Neuronal stem cell (in vitro differentiated cells): Measurements from ENCODE around the gene TYMP.
A peak's percentile ranks its signal among the peaks of the same experiment; 100 is the strongest.

Experiments
- DNase-seq: peaks from one replicate; pipeline ENCODE4 v3.0.0-alpha.2; 2013; ENCODE audit warnings: low spot score
- H2AFZ ChIP-seq: one replicate; pipeline ENCODE4 v1.6.1; 2013; ENCODE audit warnings: mild to moderate bottlenecking, low read length, inconsistent platforms
- H2AK5ac ChIP-seq: 2 replicates; pipeline ENCODE4 v1.6.1; 2013; ENCODE audit warnings: low read depth, mild to moderate bottlenecking, inconsistent platforms, low read length, moderate library complexity, mixed read lengths
- H2BK120ac ChIP-seq: 2 replicates; pipeline ENCODE4 v1.6.1; 2013; ENCODE audit warnings: low read depth, mild to moderate bottlenecking, inconsistent platforms, low read length, moderate library complexity, mixed read lengths
- H2BK12ac ChIP-seq: one replicate; pipeline ENCODE4 v1.6.1; 2013; ENCODE audit warnings: low read length, inconsistent platforms
- H2BK15ac ChIP-seq: 2 replicates; pipeline ENCODE4 v1.6.1; 2013; ENCODE audit warnings: mild to moderate bottlenecking, low read length, inconsistent platforms, mixed read lengths
- H2BK5ac ChIP-seq: one replicate; pipeline ENCODE4 v1.6.1; 2013; ENCODE audit warnings: inconsistent platforms, mild to moderate bottlenecking, low read length, moderate library complexity
- H3K14ac ChIP-seq: one replicate; pipeline ENCODE4 v1.6.1; 2013; ENCODE audit warnings: low read length, inconsistent platforms
- H3K18ac ChIP-seq: 2 replicates; pipeline ENCODE4 v1.6.1; 2013; ENCODE audit warnings: low read length, inconsistent platforms
- H3K23ac ChIP-seq: 2 replicates; pipeline ENCODE4 v1.6.1; 2013; ENCODE audit warnings: low read depth, mild to moderate bottlenecking, mixed read lengths, low read length, inconsistent platforms; ENCODE audit not compliant: poor library complexity
- H3K27ac ChIP-seq: replicated peaks from 3 replicates; pipeline ENCODE4 v1.5.1; 2013; ENCODE audit warnings: low read length, inconsistent platforms
- H3K27me3 ChIP-seq, 3 experiments: 2 replicates each; pipeline ENCODE4 v1.6.1; 2013; ENCODE audit warnings: low read length in 3 of 3, mild to moderate bottlenecking in 2 of 3, inconsistent platforms in 1 of 3, low read depth in 1 of 3, mixed read lengths in 1 of 3, moderate library complexity in 1 of 3; ENCODE audit not compliant: control insufficient read depth in 3 of 3, insufficient read depth in 3 of 3
- H3K36me3 ChIP-seq, 2 donors: replicated peaks in 1 of 2; 2 replicates each; pipeline ENCODE4 v1.6.1; 2013; ENCODE audit warnings: low read length in 2 of 2; ENCODE audit not compliant: control insufficient read depth in 2 of 2, insufficient read depth in 2 of 2
- H3K4ac ChIP-seq: 2 replicates; pipeline ENCODE4 v1.6.1; 2013; ENCODE audit warnings: inconsistent platforms, mild to moderate bottlenecking, low read length, moderate library complexity
- H3K4me1 ChIP-seq, 2 donors: 1 replicate in 1 of 2; 2 replicates in 1 of 2; pipeline ENCODE4 v1.6.1; 2013; ENCODE audit warnings: low read length in 2 of 2, low read depth in 1 of 2; ENCODE audit not compliant: control insufficient read depth in 2 of 2, insufficient read depth in 1 of 2
- H3K4me2 ChIP-seq: one replicate; pipeline ENCODE4 v1.6.1; 2013; ENCODE audit warnings: mild to moderate bottlenecking, low read length, inconsistent platforms; ENCODE audit not compliant: insufficient read depth, poor library complexity, severe bottlenecking
- H3K4me3 ChIP-seq, 2 donors: 2 replicates each; pipeline ENCODE4 v1.5.1; 2013; ENCODE audit warnings: low read length in 2 of 2, mild to moderate bottlenecking in 2 of 2, inconsistent platforms in 1 of 2, moderate library complexity in 1 of 2
- H3K79me1 ChIP-seq: one replicate; pipeline ENCODE4 v1.6.1; 2013; ENCODE audit warnings: low read depth, mild to moderate bottlenecking, inconsistent platforms, low read length, moderate library complexity
- H3K9ac ChIP-seq: one replicate; pipeline ENCODE4 v1.6.1; 2013; ENCODE audit warnings: mild to moderate bottlenecking, low read depth, low read length, inconsistent platforms; ENCODE audit not compliant: poor library complexity
- H3K9me3 ChIP-seq, 2 donors: replicated peaks in 1 of 2; 2 replicates each; pipeline versions ENCODE3 to v1.6.1; 2013; ENCODE audit warnings: low read length in 2 of 2, mild to moderate bottlenecking in 2 of 2, inconsistent platforms in 1 of 2, low read depth in 1 of 2, mixed read lengths in 1 of 2, moderate library complexity in 1 of 2; ENCODE audit not compliant: control insufficient read depth in 2 of 2, insufficient read depth in 1 of 2
- H4K8ac ChIP-seq: one replicate; pipeline ENCODE4 v1.6.1; 2013; ENCODE audit warnings: low read depth, mild to moderate bottlenecking, inconsistent platforms, low read length, moderate library complexity
- H4K91ac ChIP-seq: one replicate; pipeline ENCODE4 v1.6.1; 2013; ENCODE audit warnings: low read length, low read depth, mild to moderate bottlenecking, inconsistent platforms; ENCODE audit not compliant: poor library complexity
- WGBS, 2 donors: extraction: QIAGEN DNeasy Blood & Tissue Kit; methylation state at CpG; one replicate each; pipeline ENCODE4 v1.1.7; 2013; ENCODE audit warnings: missing lambda C conversion rate in 2 of 2, mixed read lengths in 1 of 2; ENCODE audit not compliant: insufficient read length in 2 of 2, insufficient replicate concordance in 1 of 2; ENCODE audit errors: extremely low coverage in 2 of 2; 5-methylcytosine and 5-hydroxymethylcytosine counted together

The TYMP gene

GRCh38 chr22:50562523-50563412 is 33.0 kb upstream of the TYMP start, which contains the start of gene SYCE3:
Gene SYCE3, minus strand, starts transcription at chr22:50562919. Its CDS starts 6,514 bp downstream, at chr22:50556405.
- H2AFZ ChIP-seq, result peak within 1 kb of the TSS; percentile 94
- H3K27ac ChIP-seq, result no peak within 1 kb of the TSS
- H3K4ac ChIP-seq, result no peak within 1 kb of the TSS
- H2BK15ac ChIP-seq, result no peak within 1 kb of the TSS
- peaks cover 1 to 5% of the 10 kb centered on the region in 2 donors for H3K36me3 ChIP-seq
- peak within 1 kb of the TSS; percentile 84 to 89 for H3K4me3 ChIP-seq
- peaks cover 0 to 17% (median 6%) of the 10 kb centered on the region in 3 experiments for H3K27me3 ChIP-seq
- H3K9me3 ChIP-seq, result no peaks in the 10 kb centered on the region
- H3K23ac ChIP-seq, result peak within 1 kb of the TSS; percentile 95
- H2BK5ac ChIP-seq, result peak within 1 kb of the TSS; percentile 75
- peak within 1 kb of the TSS; percentile 88 for H3K9ac ChIP-seq
- H4K91ac ChIP-seq, result no peak within 1 kb of the TSS
- no peak within 1 kb of the TSS for H3K14ac ChIP-seq
- peaks cover 0 to 5% of the 10 kb centered on the region in 2 donors for H3K4me1 ChIP-seq
- H4K8ac ChIP-seq, result no peak within 1 kb of the TSS
- peak within 1 kb of the TSS; percentile 74 for H3K18ac ChIP-seq
- peak; percentile 97 for DNase-seq
- H2BK12ac ChIP-seq, result no peak within 1 kb of the TSS
- peak within 1 kb of the TSS; percentile 43 for H2AK5ac ChIP-seq
- peak within 1 kb of the TSS; percentile 98 for H3K4me2 ChIP-seq
- peaks cover 2% of the 10 kb centered on the region for H3K79me1 ChIP-seq
- no CpG with 5 or more reads among the region's 61 CpGs for WGBS, 2 donors
- peak within 1 kb of the TSS; percentile 28 for H2BK120ac ChIP-seq

GRCh38 chr22:50561401-50562358 is 31.9 kb upstream of the TYMP start:
- Histone ChIP-seq H2AFZ (no peak overlapping the region), H3K79me1 (peaks cover 2% of the 10 kb centered on the region), H4K91ac (no peak overlapping the region), H2BK15ac (no peak overlapping the region), H3K4me2 (no peak overlapping the region), H2BK12ac (no peak overlapping the region), H2BK5ac (peak overlapping the region; percentile 75), H3K27me3 (peaks cover 0 to 17% (median 6%) of the 10 kb centered on the region in 3 experiments), H3K36me3 (no peaks in the 10 kb centered on the region), H3K4me3 (no peak overlapping the region), H3K9ac (no peak overlapping the region), H3K23ac (no peak overlapping the region), H3K4me1 (peaks cover 0 to 5% of the 10 kb centered on the region in 2 donors), H3K27ac (no peak overlapping the region), H3K14ac (no peak overlapping the region), H4K8ac (no peak overlapping the region), H2AK5ac (peak overlapping the region; percentile 43), H3K4ac (no peak overlapping the region), H3K18ac (peak overlapping the region; percentile 31), H3K9me3 (no peaks in the 10 kb centered on the region), H2BK120ac (peak overlapping the region; percentile 28)
- no peak for DNase-seq
- no CpG with 5 or more reads among the region's 34 CpGs for WGBS, 2 donors

GRCh38 chr22:50560034-50560433 is 30.2 kb upstream of the TYMP start:
- Histone ChIP-seq H3K4me1 (peaks cover 0 to 5% of the 10 kb centered on the region in 2 donors), H3K23ac (no peak overlapping the region), H2AFZ (no peak overlapping the region), H3K36me3 (no peaks in the 10 kb centered on the region), H3K27ac (no peak overlapping the region), H3K14ac (no peak overlapping the region), H4K91ac (no peak overlapping the region), H4K8ac (no peak overlapping the region), H3K4me3 (no peak overlapping the region), H3K18ac (no peak overlapping the region), H3K9me3 (no peaks in the 10 kb centered on the region), H2BK5ac (no peak overlapping the region), H3K4ac (no peak overlapping the region), H2BK15ac (no peak overlapping the region), H2AK5ac (no peak overlapping the region), H2BK12ac (no peak overlapping the region), H3K9ac (no peak overlapping the region), H3K4me2 (no peak overlapping the region), H3K79me1 (peaks cover 2% of the 10 kb centered on the region), H2BK120ac (no peak overlapping the region), H3K27me3 (peaks cover 0 to 17% (median 6%) of the 10 kb centered on the region in 3 experiments)
- DNase-seq, result no peak
- no CpG with 5 or more reads among the region's 3 CpGs for WGBS, 2 donors
